GM19468 (cell line): ENCODE results near the gene CD8B.

Experiments used
- ATAC-seq: cut with Tn5 transposase; IDR thresholded peaks from one replicate; pipeline ENCODE4 v1.9.1; 2021; ENCODE audit warnings: mild to moderate bottlenecking, moderate library complexity, moderate number of reproducible peaks; ENCODE audit not compliant: unreplicated experiment; ENCODE audit errors: extremely low read depth

Gene CD8B

GRCh38 chr2:86807468-86808275 is 54.0 kb downstream of the CD8B start:
- ATAC-seq: no peak

GRCh38 chr2:86807133-86807467 is 54.6 kb downstream of the CD8B start:
- ATAC-seq: no peak

- no peak for ATAC-seq
Measured at GRCh38 chr2:86806059-86806857, 55.4 kb downstream of the CD8B start.

- ATAC-seq: no peak
Measured at GRCh38 chr2:86800856-86801567, 60.7 kb downstream of the CD8B start.

DNA sequence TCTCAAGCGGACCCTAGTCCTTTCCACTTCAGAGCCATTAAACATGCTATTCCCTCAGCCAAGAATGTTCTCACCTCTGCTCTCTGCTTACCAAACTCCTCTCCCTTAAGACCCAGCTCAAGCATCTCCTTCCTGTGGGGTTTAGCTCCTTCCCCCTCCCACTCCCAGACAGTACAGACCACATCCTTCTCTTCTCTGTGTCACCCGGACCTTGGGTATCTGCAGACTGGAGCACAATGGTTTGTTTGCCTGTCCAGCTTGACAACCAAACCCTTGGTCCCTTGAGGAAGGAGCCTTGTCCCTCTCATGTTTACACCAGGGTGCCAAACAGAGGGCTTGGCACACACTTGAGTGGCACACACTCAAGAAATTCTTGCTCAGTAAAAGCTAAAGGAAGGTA is 66.8 kb downstream of the CD8B start:
- ATAC-seq: no peak

- ATAC-seq: no peak
Measured at GRCh38 chr2:86793752-86794151, 67.9 kb downstream of the CD8B start.

DNA sequence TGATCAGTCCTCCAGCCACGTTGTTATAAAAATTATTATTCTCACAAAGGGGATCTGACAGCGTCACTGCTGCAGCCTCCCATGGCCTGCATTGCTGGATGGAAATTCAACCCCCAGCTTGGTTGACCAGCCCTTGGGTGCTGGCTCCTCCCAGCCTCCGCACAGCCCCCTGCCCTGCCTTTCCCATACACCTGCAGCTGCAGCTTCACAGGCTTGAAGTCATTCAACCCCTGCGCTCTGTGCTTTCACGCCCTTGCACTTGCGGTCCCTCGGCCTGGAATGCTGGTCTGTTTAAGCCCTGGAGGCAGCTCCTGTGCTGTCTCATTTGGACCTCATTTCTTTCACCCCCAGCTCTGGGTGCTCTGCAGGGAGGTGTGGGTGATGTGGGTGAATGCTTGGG is 70.1 kb downstream of the CD8B start:
- ATAC-seq: no peak

DNA sequence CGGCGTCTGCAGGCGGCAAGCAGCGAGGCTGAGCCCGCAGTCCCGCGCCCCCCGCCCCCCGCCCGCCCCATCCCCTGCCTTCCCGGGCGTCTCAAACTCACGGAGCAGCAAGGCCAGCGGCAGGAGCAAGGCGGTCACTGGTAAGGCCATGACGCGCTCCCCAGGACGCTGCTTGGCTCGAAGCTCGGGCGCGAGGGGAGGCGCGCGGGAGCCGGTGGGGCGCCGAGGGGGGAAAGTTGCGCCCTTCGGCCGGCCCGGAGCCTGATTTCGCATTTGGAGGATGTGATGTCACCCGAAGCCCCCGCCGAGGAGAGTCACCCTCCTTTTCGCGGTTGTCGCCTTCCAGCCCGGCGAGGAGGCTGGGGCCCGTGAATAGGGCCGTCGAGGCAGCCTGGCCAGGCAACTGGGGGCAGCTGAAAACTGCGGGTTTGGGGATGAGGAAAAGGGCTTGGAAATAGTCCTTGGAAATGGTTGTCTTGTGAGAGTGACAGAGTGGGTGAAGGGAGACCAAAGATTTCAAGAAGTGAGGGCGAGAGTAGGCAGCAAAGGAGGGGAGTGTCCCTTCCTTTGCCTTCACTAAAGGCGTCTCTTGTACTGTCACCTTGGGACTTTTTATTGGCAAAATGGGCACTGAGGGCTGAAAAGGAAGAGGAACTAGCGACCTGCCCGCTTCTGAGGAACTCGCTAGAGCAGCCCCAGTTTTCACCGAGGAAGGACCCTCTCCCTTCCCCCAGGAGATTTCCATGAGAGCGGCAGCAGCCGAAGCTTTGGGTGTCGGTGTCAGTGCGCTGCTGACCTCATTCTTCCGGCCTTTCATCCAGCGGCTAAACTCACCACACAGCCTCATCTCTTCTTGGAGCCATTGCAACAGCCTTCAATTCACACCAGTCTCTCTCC is 70.8 kb downstream of the CD8B start, which contains the start of gene CD8A:
Gene CD8A, minus strand, starts transcription at position 238 of the 897 bp plus-strand sequence. Its CDS starts 88 bp downstream, at position 150.
- ATAC-seq: no peak

GRCh38 chr2:86790134-86790675 is 71.5 kb downstream of the CD8B start:
- ATAC-seq: no peak

DNA sequence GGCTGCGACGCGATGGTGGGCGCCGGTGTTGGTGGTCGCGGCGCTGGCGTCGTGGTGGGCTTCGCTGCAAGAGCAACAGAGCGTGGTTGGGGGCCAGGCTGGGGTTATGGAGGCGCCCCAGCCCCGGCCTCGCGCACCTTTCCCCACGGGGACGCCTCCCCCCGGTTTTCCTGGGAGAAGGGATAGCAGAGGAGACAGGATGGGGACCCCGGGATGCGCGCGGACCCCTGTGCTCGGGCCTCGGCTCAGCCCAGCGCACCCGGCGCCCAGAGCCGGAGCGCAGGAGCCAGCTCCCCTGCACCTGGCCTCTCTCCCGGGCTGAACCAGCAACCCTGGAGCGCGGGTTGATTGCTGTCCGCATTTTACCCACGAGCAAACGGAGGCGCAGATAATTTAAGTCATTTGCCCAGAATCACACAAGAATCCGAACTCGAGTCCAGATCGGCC is 72.0 kb downstream of the CD8B start:
- ATAC-seq: no peak

DNA sequence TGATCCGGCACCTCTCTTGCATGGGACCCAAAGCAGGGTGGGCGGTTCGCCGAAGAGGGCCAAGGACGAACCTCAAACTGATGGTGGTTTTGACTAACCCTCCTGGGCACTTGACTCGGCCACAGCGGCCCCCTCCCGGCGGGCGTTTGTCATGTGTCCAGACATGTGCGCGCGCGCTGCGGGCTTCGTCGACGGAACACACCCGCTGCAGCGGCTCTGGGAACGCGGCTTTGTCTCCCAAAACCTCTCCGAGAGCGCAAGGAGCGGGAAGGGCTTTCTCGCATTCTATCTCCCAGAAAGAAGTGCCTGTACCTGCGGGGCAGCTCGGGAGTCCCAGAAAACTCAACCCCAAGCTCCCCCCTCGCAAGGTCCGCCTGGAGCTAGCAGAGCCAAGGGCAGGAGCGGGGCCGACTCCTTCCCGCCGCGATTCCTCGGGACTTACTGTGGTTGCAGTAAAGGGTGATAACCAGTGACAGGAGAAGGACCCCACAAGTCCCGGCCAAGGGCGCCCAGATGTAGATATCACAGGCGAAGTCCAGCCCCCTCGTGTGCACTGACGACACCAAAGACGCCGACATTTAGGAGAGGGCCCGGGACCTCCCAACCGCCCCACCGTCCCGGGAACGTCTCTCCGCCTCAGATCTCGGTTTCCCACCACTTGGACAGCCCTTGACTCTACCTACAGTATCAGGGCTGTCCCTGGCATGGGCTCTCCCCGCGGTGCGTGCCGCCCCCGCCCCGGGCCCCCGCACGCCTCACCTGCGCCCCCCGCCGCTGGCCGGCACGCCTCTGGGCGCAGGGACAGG is 72.6 kb downstream of the CD8B start:
- no peak for ATAC-seq

- ATAC-seq: no peak
Measured at GRCh38 chr2:86788165-86788564, 73.5 kb downstream of the CD8B start.

- no peak for ATAC-seq
Measured at GRCh38 chr2:86787736-86788135, 74.0 kb downstream of the CD8B start.

DNA sequence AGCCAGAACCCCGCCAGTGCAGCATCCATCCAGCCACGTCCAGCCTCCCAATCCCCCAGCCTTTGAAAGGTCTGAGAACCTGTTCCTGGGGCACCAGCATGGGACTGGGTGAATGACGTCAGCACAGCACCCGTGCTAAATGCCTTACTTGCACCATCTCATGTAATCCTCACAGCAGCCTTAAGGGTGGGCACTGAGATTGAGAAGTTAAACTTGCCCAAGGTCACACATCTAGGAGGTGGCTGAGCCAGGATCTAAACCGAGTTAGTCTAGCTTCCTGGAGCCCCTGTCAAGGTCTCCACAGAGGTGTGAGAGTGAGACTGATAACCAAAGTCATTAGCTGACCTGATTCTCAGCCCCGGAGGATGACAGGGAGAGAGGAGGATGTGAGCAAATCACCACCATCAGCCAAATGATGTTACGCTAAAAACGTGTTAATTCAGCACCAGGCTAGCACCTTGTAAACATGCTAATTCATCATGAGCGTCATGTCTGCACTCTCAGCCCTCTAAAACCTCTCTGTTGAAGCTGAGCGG is 75.6 kb downstream of the CD8B start:
- ATAC-seq: no peak

DNA sequence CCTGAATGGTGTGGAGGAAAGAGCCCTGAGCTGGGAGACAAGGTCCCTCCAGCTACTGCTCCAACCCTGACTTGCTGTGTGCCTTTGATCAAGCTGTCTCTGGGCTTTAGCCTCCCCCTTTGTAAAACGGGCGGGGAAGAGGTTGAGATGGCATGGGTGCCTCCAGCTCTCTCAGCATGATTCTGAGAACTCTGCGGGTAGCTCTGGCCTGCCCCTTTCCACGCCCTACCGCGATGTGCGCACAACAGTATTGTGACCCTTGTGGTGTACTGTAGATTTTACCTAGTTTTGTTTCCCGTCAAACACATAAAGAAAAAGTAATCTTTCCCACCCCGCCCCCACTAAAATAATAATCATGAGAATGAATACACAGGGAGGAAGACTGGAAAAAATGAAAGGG is 76.2 kb downstream of the CD8B start:
- ATAC-seq: no peak

DNA sequence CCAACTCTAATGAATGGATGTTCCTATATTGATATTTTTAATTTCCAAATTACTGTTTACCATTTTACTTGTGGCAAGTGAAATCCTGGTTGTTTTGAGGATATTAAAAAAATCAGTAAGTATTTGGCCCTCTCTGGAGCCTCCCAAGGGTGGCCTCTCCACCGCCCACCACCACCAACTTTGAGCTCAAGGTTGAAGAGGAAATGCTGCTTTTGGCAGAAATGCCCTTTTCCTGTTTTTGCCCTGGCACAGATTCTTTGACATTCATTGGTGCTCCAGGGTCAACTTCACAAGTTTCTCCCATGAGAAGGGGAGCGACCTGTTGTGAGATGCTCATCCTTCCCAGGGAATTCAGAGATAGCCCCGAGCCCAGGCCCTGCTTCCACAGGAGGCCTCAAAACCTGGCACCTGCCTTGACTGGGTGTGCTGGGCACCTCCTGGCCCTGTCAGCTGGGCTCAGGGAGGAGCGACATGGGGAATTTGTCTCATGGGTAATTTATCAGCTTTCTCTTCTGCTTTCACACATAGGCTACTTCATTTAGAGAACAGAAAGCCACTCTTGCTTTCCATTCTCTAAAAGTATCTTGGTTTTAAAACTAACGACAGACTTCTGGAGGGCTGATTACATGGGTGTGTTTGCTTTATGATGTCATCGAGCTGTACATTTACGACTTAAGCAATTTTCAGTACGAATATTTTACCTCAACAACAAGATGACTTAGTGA is 77.9 kb downstream of the CD8B start:
- peak; percentile 84 for ATAC-seq

DNA sequence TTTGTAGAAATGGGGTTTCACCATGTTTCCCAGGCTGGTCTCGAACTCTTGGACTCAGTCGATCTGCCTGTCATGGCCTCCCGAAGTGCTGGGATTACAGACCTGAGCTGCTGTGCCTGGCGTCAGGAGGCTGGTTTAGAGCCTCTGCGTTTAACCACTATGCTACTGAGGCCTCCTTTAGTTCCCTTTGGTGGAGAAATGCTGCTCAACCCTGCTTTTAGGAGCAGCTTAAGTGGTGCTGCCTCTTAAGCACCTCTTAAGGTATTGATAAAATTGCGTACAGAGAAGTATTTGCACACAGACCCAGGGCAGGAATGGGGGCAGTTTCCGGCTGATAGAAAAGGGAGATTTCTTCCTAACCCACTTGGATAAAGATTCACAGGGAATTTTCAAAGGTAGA is 78.9 kb downstream of the CD8B start:
- no peak for ATAC-seq

GRCh38 chr2:86781363-86781762 is 80.3 kb downstream of the CD8B start:
- no peak for ATAC-seq
